ENCODE results near the gene UBE3D. TPM values are rescaled to one million over a fixed set of nuclear protein-coding genes. Genes with fewer than 3 reads are reported as not detected.

Gene UBE3D
- total RNA-seq, 1 donor from 2014 or later: 5.3 TPM

GRCh38 chr6:82878812-82879211 is 186.8 kb downstream of the UBE3D start:
- Histone ChIP-seq H3K27me3 (ENCODE audit: low read depth) (no peaks in the 10 kb centered on the region), H3K27ac (no peak overlapping the region), H3K36me3 (no peaks in the 10 kb centered on the region), H3K4me1 (no peaks in the 10 kb centered on the region), H3K9me3 (no peaks in the 10 kb centered on the region), H3K4me3 (no peak overlapping the region)
- no peak for TF ChIP-seq CTCF (IDR thresholded peaks at IDR 0.05)
- intact Hi-C loops (cut with DNase I): no loop called here
- ATAC-seq (no peak), DNase-seq (no peak)

- Histone ChIP-seq H3K27ac (no peak overlapping the region), H3K36me3 (no peaks in the 10 kb centered on the region), H3K27me3 (ENCODE audit: low read depth) (no peaks in the 10 kb centered on the region), H3K4me1 (no peaks in the 10 kb centered on the region), H3K4me3 (no peak overlapping the region), H3K9me3 (no peaks in the 10 kb centered on the region)
- intact Hi-C loops (cut with DNase I): no loop called here
- no peak for TF ChIP-seq CTCF (IDR thresholded peaks at IDR 0.05)
- no peak for DNase-seq
- ATAC-seq: no peak
Measured at GRCh38 chr6:82877213-82878195, 188.1 kb downstream of the UBE3D start.

GRCh38 chr6:82875573-82876185 is 190.0 kb downstream of the UBE3D start:
- H3K36me3 ChIP-seq: no peaks in the 10 kb centered on the region
- ATAC-seq (no peak), DNase-seq (no peak)
- TF ChIP-seq CTCF (IDR thresholded peaks at IDR 0.05): no peak
- intact Hi-C loops (cut with DNase I): no loop called here
- H3K9me3 ChIP-seq: no peaks in the 10 kb centered on the region
- H3K4me1 ChIP-seq: no peaks in the 10 kb centered on the region
- H3K27me3 ChIP-seq (ENCODE audit: low read depth): no peaks in the 10 kb centered on the region
- no peak overlapping the region for H3K4me3 ChIP-seq
- no peak overlapping the region for H3K27ac ChIP-seq

GRCh38 chr6:82874867-82875266 is 190.8 kb downstream of the UBE3D start:
- TF ChIP-seq CTCF (IDR thresholded peaks at IDR 0.05): no peak
- DNase-seq (no peak), ATAC-seq (no peak)
- Histone ChIP-seq H3K4me3 (no peak overlapping the region), H3K9me3 (no peaks in the 10 kb centered on the region), H3K27ac (no peak overlapping the region), H3K27me3 (ENCODE audit: low read depth) (no peaks in the 10 kb centered on the region), H3K4me1 (no peaks in the 10 kb centered on the region), H3K36me3 (no peaks in the 10 kb centered on the region)
- intact Hi-C loops (cut with DNase I): no loop called here

- no peak overlapping the region for H3K4me3 ChIP-seq
- H3K27ac ChIP-seq: no peak overlapping the region
- DNase-seq (no peak), ATAC-seq (no peak)
- H3K36me3 ChIP-seq: no peaks in the 10 kb centered on the region
- intact Hi-C loops (cut with DNase I): no loop called here
- no peak for TF ChIP-seq CTCF (IDR thresholded peaks at IDR 0.05)
- H3K4me1 ChIP-seq: no peaks in the 10 kb centered on the region
- no peaks in the 10 kb centered on the region for H3K9me3 ChIP-seq
- H3K27me3 ChIP-seq (ENCODE audit: low read depth): no peaks in the 10 kb centered on the region
Measured at GRCh38 chr6:82872185-82872584, 193.5 kb downstream of the UBE3D start.
